ENCODE results near the gene SLC35A1. TPM values are rescaled to one million over a fixed set of nuclear protein-coding genes. Genes with fewer than 3 reads are reported as not detected.

The SLC35A1 gene
- total and polyA plus RNA-seq, 2 of the 4 experiments (the other 2 are of a cell fraction), result 9.7 to 12.4 TPM

GRCh38 chr6:87430499-87430898, 42.3 kb upstream of the SLC35A1 start:
- no peak for ATAC-seq (ENCODE audit: low read depth)
- CTCF ChIA-PET, result no interaction called here

More at GRCh38 chr6:87430499-87430898, 42.3 kb upstream of the SLC35A1 start:
- dilution Hi-C loops (cut with HindIII; ENCODE audit: low sequenced_read_pairs, unreplicated experiment), result no loop called here
- no peak overlapping the region for H3K14ac ChIP-seq (replicated peaks; ENCODE audit: low read depth, low read length)
- no peak overlapping the region for H3K23ac ChIP-seq (ENCODE audit: low read depth, low read length)
- H3K9me1 ChIP-seq (ENCODE audit: insufficient read depth, low read length), result no peaks in the 10 kb centered on the region
- H2BK5ac ChIP-seq (ENCODE audit: low read depth, low read length, poor library complexity, severe bottlenecking), result no peak overlapping the region
- H2AFZ ChIP-seq (replicated peaks; ENCODE audit: low read length, poor library complexity), result no peak overlapping the region
- H3K27ac ChIP-seq (ENCODE audit: insufficient read depth, low read length), result no peak overlapping the region
- H3K18ac ChIP-seq (ENCODE audit: low read depth, low read length), result no peak overlapping the region
- H2AK5ac ChIP-seq (ENCODE audit: low read depth, low read length), result no peak overlapping the region
- H3K36me3 ChIP-seq (ENCODE audit: control insufficient read depth, insufficient read depth, low read length), result no peaks in the 10 kb centered on the region
- intact Hi-C loops (cut with micrococcal nuclease), result no loop called here
- no peak for DNase-seq
- H3K9me3 ChIP-seq (ENCODE audit: control insufficient read depth, insufficient read depth, low read length), result no peaks in the 10 kb centered on the region
- POLR2A ChIA-PET (ENCODE audit: unreplicated experiment), result no interaction called here
- no peaks in the 10 kb centered on the region for H3K27me3 ChIP-seq (ENCODE audit: control insufficient read depth, insufficient read depth, low read length)
- H3K4me2 ChIP-seq (ENCODE audit: low read depth, low read length), result no peak overlapping the region
- no peaks in the 10 kb centered on the region for H3K79me1 ChIP-seq (ENCODE audit: low read depth in 1 of 2, low read length in 2 of 2)
- BruUV-seq (replicated peaks), result no TSS peak
- H4K91ac ChIP-seq (ENCODE audit: insufficient read depth, low read depth, low read length), result no peak overlapping the region
- in situ Hi-C loops (cut with MboI; ENCODE audit: low sequenced_read_pairs), result no loop called here
- H2BK20ac ChIP-seq (ENCODE audit: low read depth, low read length), result no peak overlapping the region
- H4K5ac ChIP-seq (ENCODE audit: low read depth, low read length), result no peak overlapping the region
- H3K56ac ChIP-seq (ENCODE audit: extremely low read depth, insufficient read depth, low read length), result no peak overlapping the region
- H3K4me3 ChIP-seq (ENCODE audit: insufficient read depth, low read depth, low read length), result no peak overlapping the region
- H3K4ac ChIP-seq (ENCODE audit: low read depth, low read length), result no peak overlapping the region
- no CpG with 5 or more reads among the region's 3 CpGs for WGBS, 2 experiments (ENCODE audit: extremely low coverage in 2 of 2, insufficient read length in 1 of 2)
- no peak overlapping the region for H4K8ac ChIP-seq (ENCODE audit: low read depth in 2 of 2, low read length in 2 of 2)
- H2BK15ac ChIP-seq (ENCODE audit: low read depth, low read length), result no peak overlapping the region
- TF ChIP-seq RCOR1 (IDR thresholded peaks at IDR 0.05; ENCODE audit: insufficient replicate concordance, low read length) (no peak), POLR2A (IDR thresholded peaks at IDR 0.05; ENCODE audit: low read depth, low read length) (no peak)
- H2AK9ac ChIP-seq (replicated peaks; ENCODE audit: low read depth, low read length, poor library complexity), result no peak overlapping the region
- H3K4me1 ChIP-seq (ENCODE audit: control insufficient read depth, insufficient read depth, low read length), result no peaks in the 10 kb centered on the region
- H2BK120ac ChIP-seq (ENCODE audit: low read depth, low read length), result no peak overlapping the region
- no peaks in the 10 kb centered on the region for H4K20me1 ChIP-seq (ENCODE audit: insufficient read depth, low read length)
- no peak overlapping the region for H3K9ac ChIP-seq (ENCODE audit: low read depth, low read length)

Measured in IMR-90 (cell line).